Posterior cingulate gyrus (tissue), 11 donors: ENCODE results near the gene LNX1.
"Not testable (repeated sequence)": the region's sequence is repeated elsewhere in the genome, so short reads cannot be mapped to it uniquely, and the experiment has no call there.

Experiments used
- DNase-seq, 10 donors: peaks; one replicate each; pipeline versions ENCODE4 v3.0.0 to v3.0.0-alpha.2; 2020 to 2021; ENCODE audit warnings: mixed read lengths in 3 of 10
- intact Hi-C: fragments of 100-400 bp; cut with DNase I; formaldehyde crosslinking; loops from one replicate; pipeline ENCODE4 v1.15.1; 2023

LNX1 gene

DNA sequence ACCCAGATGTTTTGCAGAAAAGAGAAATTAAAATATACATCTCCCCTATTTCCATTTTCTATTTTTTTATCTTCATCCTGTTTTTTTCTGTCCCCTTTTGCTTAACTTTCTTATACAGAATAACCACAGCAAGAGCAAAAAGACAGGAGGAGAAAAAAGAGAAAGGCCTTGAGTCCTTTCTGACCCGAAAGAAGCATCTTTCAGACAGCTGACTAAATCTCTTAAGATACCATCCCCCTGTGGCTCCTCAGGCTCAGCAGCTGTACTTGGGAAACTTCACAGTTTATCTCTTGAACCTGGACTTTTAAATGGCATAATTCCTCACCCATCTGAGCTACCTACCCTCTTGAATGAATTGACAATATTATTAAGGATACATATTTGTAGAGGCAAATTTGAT, 113.7 kb downstream of the LNX1 start:
- intact Hi-C loops, result no loop called here
- DNase-seq, result no peak

DNA sequence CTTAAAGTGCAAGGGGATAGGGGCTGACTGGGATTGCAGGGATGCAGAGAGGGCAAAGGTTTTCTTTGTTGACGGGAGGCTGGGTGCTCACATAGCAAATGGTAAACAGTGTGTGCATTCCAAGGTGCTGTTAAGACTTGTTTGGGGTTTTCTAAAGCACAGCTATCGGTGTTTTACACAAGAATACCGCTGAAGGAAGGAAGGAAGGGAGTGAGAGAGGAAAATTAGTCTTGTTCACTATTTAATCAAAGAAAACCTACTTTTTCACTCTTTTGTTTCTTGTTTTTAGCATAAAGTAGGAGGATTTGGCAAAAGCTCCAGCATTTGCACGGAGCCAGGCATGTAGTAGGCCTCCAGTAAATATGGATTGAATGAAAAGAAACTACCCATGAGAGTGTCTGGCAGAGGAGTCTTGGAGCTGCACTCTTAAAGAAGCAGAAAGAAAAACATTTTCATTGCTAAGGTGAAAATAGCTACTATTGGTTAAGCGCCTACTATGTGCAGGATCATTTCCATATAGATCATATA, 114.2 kb downstream of the LNX1 start:
- DNase-seq, result no peak
- intact Hi-C loops, result no loop called here

- intact Hi-C loops, result no loop called here
- DNase-seq, result no peak
Observed at GRCh38 chr4:53476232-53477037, 114.9 kb downstream of the LNX1 start.

- intact Hi-C loops, result not testable (repeated sequence)
- DNase-seq, result peak in 2 of 10 donors; percentile 56 to 58
Observed at GRCh38 chr4:53466576-53466975, 124.7 kb downstream of the LNX1 start.

DNA sequence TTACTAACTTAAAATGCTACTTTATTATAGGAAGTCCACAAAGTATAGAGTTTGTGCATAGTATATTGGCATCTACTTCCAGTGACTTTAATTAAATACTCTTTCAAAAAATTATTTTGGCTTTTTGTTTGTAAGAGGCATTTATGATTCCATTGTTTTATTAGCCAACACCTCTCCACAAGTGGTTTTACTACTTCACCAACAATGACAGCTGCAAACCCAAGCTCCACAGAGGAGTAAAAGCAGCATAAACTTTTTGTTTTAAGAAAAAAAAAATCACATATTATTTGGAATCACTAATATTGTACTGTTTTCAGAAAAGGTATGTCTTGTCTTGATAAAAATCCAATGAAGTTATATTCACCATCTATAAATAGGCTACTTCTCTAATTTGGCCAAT, 125.4 kb downstream of the LNX1 start:
- DNase-seq, result no peak
- intact Hi-C loops, result no loop called here

GRCh38 chr4:53465281-53465680, 126.0 kb downstream of the LNX1 start:
- intact Hi-C loops, result no loop called here
- no peak for DNase-seq

- intact Hi-C loops, result no loop called here
- DNase-seq, result no peak
Observed at GRCh38 chr4:53463340-53463739, 127.9 kb downstream of the LNX1 start.

- intact Hi-C loops, result no loop called here
- no peak for DNase-seq
Observed at GRCh38 chr4:53461244-53461643, 130.0 kb downstream of the LNX1 start.

DNA sequence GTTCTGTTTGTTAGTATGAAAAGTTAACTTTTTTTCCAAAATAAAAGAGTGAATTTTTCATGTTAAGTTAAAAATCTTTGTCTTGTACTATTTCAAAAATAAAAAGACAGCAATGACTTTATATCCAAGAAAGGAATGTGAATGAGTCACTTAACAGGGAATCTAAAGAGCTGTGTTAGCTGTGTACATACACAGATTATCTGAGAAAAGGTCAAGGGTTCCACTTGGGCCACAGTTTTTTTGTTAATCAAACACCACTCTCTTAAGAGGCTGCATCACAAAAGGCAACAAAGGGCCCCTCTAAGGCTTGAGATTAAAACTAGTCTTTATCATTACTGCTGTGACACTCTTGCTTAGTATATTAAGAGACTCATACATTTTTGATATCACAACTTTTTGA, 131.7 kb downstream of the LNX1 start:
- intact Hi-C loops, result no loop called here
- no peak for DNase-seq

DNA sequence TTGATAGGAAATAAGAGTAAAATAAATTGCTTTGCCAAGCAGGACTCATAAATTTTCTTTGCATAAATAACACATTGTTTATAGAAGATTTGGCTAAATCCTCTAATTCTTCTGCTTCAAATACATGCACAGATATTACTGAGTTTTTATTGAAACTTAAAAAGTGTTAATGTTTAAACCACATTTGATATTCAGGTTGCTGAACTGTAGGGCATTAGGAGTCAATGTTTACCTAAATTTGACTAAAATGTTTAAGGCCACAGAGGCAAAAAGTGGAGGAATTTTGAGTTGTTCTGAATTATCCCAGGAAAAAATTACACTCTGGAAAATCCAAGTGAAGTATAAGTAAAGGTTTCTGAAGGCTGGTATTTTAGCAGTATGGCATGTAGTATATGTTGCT, 135.1 kb downstream of the LNX1 start:
- DNase-seq, result no peak
- intact Hi-C loops, result no loop called here

DNA sequence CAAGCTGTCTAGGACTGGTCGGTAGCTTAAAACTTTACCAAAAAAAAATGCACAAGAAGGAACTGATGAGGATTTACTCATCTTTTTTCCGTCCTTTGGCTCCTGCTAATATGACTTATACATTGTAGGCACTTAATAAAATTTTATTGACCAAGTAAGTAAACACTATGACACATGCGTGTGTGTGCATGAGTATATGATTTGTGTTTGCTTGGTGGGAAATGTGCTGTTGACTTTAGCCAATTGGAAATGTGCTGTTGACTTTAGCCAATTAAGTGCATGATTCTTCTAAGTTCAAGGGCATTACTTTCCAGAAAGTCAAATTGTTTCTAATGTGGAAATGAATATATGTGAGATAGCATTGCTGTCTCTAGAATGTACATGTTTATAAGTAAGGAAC, 135.5 kb downstream of the LNX1 start:
- no peak for DNase-seq
- intact Hi-C loops, result no loop called here

DNA sequence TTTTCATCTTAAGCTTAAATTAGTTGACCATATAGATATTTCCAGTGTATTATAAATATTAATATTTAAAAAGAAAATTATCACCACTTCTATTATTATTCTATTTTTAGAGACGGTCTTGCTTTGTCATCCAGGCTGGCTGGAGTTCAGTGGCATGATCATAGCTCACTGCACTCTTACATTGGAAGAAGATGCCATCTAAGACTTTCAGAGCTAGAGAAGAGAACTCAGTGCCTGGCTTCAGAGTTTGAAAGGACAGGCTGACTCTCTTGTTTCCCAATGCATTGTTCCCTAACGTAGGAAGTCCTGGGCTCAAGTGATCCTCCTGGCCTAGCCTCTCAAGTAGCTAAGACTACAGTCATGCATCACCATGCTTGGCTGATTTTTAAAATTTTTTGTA, 137.9 kb downstream of the LNX1 start:
- intact Hi-C loops, result no loop called here
- DNase-seq, result no peak

- intact Hi-C loops, result no loop called here
- no peak for DNase-seq
Observed at GRCh38 chr4:53450773-53451172, 140.5 kb downstream of the LNX1 start.

DNA sequence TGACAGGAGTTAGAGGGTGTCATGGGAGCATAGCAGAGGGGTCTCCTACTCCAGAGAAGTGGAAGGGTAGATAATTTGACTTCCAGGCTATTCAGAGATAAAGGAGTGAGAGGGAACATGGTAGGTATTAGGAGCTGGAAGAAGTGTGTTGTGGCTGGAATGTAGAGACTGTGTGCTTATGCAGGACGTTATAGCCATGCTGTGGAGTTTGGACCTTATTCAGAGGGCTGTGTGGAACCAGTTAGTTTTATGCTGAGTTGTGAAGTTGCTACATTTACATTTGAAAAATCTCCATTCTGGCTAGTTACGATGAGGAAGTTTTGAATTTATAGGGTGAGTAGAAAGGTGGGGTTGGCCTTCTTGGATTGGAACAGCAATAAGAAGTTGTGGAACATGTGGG, 146.3 kb downstream of the LNX1 start:
- intact Hi-C loops, result no loop called here
- DNase-seq, result no peak

DNA sequence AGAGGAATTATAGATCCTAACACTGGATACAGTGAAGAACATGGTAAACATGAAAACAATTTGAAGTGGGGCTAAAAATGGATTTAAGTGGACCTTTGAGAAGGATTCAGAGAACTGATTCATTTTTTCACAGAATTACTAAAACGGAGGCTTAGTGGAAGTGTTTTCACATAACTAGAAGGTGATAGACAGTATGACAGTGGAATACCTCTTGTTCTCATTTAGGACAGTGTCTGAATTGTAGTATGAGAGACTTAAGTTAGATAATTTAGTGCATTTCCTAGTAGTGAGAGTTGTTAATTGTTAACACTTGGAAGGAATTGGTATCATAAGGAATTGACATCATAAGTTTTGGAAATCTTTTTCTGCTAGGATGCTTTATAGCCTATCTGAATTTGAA, 149.7 kb downstream of the LNX1 start:
- intact Hi-C loops, result no loop called here
- DNase-seq, result no peak

GRCh38 chr4:53436251-53436650, 155.0 kb downstream of the LNX1 start:
- intact Hi-C loops, result no loop called here
- DNase-seq, result no peak

DNA sequence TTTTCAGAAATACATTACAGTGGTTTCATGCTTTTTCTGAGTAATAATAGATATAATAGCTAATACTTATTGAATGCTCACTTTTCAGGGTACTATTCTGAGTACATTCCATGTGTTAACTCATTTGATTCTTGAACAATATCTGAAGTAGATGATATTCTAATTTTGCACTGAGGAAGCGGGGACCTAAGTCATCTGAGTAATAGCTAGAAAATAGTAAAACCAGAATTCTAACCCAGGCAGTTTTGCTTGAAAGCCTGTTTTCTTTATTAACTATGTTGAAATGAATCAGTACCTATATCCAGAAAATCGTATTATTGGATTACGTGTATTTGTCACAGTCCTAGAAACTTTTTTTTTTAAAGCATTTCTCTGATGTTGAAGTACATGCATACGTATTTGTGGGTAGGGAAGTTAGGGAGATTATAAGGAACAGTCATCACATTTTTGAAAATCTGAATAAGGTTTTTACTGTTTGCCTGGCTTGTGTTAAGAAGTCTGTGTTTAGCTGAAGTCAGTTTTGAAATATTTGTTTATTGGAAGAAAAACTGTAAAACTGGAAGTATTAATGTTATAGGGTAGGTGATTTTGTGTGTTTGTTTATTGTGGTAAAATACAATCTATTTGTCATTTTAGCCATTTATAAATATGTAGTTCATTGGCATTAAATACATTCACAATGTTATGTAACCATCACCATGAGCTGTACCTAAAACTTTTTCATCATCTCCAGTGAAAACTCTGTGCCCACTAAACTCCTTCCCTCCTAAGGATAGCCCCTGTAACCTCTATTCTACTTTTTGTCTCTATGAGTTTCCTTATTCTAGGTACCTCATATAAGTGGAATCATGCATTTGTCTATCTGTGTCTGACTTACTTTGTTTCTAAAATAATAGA, 158.5 kb downstream of the LNX1 start:
- intact Hi-C loops, result no loop called here
- DNase-seq, result no peak

DNA sequence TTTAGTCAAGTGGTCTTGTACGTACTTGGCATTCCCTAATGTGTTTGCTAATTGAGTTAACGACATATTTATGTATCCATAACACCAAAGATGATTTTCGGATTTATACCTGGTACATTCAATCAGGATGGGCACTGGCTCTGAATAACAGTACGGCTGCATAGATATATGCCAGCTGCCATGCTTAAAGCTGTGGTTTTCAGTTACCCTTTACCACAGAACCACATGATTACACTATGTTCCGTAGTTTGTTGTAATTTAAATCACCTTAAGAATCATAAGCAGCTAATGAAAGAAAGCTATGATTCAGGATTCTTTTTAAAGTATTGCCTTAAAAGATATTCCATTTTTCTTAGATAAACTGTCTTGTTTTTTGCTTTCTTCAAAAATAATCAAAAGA, 160.2 kb downstream of the LNX1 start:
- intact Hi-C loops, result no loop called here
- no peak for DNase-seq

GRCh38 chr4:53427366-53427765, 163.9 kb downstream of the LNX1 start:
- intact Hi-C loops, result no loop called here
- DNase-seq, result no peak

DNA sequence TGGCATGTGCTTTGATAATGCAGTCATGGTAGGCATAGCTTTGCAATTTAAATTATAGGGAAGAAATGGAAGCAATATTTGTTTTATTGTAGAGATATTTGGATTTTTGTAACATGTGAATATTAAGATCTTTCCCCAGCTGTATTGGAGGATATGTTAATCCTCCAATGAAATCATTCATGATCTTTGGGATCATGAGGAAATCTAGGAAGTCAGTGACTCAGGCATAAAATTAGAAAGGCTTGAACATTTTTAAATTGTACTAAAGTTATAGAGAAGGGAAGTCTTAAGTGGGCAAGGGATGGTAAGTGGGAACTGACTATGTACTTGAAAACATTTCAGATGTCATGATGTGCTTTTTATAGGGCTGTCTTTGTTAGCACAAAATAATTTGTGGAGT, 167.0 kb downstream of the LNX1 start:
- intact Hi-C loops, result no loop called here
- no peak for DNase-seq

GRCh38 chr4:53422367-53422766, 168.9 kb downstream of the LNX1 start:
- intact Hi-C loops, result no loop called here
- no peak for DNase-seq

DNA sequence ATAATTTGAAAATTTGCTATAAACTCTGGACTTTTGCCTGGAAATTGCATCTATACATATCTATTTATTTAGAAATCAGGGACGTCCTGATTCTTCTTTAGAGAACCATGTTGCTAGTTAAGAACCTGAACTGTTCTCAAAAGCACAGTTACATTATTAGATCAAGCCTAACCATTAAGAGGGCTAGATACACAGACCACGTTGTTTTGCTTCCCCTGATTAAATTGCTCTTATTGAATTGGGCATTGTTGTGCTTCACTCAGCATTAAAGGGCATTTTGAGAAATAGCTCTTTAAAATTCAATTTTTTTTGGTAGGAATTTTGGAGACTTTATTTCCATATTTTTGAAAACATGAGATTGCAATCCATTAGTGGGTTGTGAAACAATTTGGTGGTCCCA, 169.5 kb downstream of the LNX1 start:
- intact Hi-C loops, result no loop called here
- DNase-seq, result no peak
